Lower leg skin (tissue), 3 donors: ENCODE measurements around the gene CKS1B.
A peak's percentile ranks its signal among the peaks of the same experiment; 100 is the strongest.

Experiments used
- POLR2A ChIP-seq, 2 donors: fragments of 450-650 bp; IDR thresholded peaks; one replicate each; pipeline ENCODE4 v1.6.1; 2016 to 2017; ENCODE audit warnings: antibody characterized with exemption in 2 of 2, mild to moderate bottlenecking in 1 of 2, moderate library complexity in 1 of 2
- TF ChIP-seq, protein P1 (sequence below), 3 donors: fragments of 450-650 bp; IDR thresholded peaks; one replicate each; pipeline ENCODE4 v1.5.1; 2016; ENCODE audit warnings: antibody characterized with exemption in 3 of 3, mild to moderate bottlenecking in 3 of 3, moderate library complexity in 2 of 3

DNA sequence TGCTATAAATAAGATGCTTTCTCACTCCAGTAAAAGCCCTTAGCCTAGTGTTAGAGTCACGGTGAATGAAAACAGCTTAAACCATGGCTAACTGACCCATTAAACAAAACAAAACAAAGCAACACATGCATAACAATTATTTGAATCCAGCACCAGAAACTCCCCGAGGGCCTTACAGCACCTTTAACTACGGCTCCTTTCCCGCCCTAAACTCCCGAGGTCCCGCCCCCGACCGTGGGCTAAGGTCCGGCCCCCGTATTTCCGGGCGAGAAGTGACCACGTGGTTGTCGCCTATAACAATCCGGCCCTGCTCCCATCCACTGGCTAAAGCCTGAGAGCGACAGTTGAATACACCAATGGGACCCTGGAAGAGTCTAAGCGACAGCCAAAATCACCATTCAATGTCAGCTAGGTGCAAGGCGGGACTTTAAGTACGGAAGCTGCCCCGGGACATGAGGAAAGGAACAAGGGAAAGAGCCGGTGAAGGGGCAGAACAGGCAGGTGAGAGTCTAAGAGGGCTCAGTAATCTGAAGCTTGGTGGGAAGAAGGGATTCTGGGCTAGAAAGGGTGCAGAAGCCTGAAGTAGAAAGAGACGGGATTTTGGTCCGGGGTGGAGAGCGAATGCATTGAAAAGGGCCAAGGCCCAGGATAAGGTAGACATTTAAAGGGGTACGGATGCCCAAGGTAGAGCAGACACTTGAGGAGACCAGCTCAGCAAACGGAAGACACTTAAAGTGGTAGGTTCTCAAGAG is 8.6 kb downstream of the CKS1B start, which contains the start of gene FLAD1:
- TF ChIP-seq, protein P1, sequence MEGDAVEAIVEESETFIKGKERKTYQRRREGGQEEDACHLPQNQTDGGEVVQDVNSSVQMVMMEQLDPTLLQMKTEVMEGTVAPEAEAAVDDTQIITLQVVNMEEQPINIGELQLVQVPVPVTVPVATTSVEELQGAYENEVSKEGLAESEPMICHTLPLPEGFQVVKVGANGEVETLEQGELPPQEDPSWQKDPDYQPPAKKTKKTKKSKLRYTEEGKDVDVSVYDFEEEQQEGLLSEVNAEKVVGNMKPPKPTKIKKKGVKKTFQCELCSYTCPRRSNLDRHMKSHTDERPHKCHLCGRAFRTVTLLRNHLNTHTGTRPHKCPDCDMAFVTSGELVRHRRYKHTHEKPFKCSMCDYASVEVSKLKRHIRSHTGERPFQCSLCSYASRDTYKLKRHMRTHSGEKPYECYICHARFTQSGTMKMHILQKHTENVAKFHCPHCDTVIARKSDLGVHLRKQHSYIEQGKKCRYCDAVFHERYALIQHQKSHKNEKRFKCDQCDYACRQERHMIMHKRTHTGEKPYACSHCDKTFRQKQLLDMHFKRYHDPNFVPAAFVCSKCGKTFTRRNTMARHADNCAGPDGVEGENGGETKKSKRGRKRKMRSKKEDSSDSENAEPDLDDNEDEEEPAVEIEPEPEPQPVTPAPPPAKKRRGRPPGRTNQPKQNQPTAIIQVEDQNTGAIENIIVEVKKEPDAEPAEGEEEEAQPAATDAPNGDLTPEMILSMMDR (IDR thresholded peaks at IDR 0.05), result peak in 1 of 3 donors; percentile 44
- TF ChIP-seq POLR2A (IDR thresholded peaks at IDR 0.05), result no peak
